HG03575 (cell line): ENCODE measurements around the gene GOLGA8B.
"Not testable (repeated sequence)": the region's sequence is repeated elsewhere in the genome, so short reads cannot be mapped to it uniquely, and the experiment has no call there.

Source experiments
- ATAC-seq: cut with Tn5 transposase; IDR thresholded peaks from one replicate; pipeline ENCODE4 v1.9.1; 2021; ENCODE audit not compliant: unreplicated experiment, insufficient number of reproducible peaks, low FRiP score; ENCODE audit errors: extremely low read depth

The GOLGA8B gene

DNA sequence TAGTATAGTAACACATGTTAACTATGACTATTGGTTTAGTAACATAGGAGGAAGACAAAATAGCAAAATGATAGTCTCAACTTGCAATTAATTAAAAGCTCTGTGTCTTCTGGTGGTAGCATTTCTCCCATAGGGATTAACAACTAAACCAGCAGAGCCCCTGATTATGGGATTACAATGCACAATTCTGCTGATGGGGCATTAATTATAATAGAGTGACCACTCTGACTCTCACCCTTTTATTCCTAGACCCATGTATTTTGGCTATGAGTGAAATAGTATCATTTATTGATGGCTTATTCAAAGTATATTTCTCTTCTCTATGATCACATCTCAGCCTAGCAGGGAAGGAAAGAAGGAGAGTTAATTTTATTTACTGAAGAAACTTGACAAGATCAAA, 17.5 kb upstream of the GOLGA8B start:
- ATAC-seq, result no peak

DNA sequence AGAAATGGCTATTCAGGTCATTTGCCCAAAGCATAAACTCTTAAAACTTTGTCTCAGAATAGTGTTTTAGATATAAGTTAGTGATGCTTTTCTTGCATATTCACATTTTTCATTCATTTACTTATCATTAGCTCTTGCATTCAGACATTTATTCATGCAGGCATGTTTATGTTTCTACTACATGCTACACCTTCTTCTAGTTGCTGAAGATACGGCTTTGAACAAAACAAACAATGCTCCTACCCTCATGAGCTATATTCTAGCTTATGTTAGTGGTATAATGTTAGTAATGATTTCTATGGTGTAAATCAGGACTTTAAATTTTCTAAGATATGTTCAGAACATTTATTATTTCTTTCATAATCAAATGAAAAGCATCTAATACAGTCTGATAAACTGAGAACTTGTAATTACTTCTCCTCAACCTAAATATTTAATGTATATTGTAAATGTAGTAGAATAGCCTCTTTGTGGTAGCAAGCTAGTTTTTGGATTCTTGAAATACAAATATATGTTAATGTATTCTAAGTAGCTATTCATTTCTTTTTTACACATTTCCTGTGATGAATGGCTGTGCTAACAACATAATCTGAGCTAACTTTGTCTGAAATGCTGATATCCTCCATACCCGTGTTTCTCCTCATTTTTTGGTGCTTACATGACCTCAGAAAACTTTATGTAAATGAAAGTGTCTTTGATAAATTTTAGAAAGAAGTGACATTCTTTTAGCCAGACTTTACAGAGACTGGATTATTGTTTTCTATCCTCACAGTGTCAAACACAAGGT, 15.5 kb upstream of the GOLGA8B start:
- ATAC-seq, result no peak

- no peak for ATAC-seq
Observed at GRCh38 chr15:34597316-34597715, 13.9 kb upstream of the GOLGA8B start.

- ATAC-seq, result no peak
Observed at GRCh38 chr15:34594361-34594760, 10.9 kb upstream of the GOLGA8B start.

DNA sequence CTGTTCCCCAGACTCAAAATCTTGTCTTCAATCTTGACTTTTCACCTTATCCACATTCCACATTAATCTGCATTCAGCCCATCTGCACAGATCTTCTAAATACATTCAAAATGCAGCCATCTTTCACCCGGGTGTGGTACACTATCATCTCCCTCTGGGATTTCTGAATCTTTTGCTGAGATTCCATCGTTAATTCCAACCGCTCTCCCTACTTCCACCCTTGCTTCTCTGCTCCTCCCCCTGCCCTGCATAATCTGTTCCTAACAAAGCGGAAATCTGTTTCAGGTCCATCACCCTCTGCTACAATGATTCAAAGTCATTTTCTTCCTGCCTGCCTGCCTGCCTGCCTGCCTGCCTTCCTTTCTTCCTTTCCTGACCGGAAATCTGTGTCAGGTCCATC, 7.9 kb upstream of the GOLGA8B start:
- no peak for ATAC-seq

GRCh38 chr15:34588046-34588674, 4.7 kb upstream of the GOLGA8B start:
- ATAC-seq, result no peak

DNA sequence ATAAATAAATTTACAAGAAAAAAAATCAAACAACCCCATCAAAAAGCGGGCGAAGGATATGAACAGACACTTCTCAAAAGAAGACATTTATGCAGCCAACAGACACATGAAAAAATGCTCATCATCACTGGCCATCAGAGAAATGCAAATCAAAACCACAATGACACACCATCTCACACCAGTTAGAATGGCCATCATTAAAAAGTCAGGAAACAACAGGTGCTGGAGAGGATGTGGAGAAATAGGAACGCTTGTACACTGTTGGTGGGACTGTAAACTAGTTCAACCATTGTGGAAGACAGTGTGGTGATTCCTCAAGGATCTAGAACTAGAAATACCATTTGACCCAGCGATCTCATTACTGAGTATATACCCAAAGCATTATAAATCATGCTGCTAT, 2.5 kb upstream of the GOLGA8B start:
- ATAC-seq, result not testable (repeated sequence)

DNA sequence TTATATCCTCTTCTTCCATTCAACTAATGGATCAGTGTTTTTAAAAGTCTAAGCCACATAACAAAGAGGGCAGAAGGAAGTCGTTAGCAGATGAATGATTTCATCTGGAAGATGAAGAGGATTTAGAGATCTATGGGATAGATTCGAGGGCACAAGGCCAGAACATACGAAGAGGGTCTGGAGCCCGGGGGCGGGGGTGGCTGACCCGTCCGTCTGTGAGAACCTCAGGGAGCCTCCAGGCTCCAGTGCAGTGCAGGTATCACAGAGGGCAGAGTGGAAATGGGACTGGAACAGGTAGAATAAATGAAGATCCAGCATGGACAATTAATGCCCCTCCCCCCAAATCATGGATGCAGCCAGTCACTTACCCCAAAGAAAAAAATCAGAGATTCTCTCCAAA, 1.5 kb upstream of the GOLGA8B start:
- ATAC-seq, result no peak

DNA sequence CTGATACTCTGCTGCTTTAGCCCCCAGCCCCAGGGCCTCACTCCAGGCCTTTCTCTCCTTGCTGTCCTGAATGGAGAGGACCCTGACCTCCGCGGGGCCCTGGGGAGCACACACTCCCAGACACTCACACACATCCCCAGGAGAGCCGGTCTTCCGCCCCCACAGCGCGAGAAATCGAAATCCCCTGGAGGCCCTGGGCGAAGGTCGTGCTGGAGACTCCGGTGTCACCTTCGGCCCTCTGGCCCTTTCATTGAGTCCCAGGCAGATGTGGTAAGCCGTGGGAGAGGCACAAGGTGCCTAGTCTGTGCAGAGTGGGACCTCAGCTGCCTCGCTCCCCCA, 848 bp upstream of the GOLGA8B start:
- no peak for ATAC-seq

- no peak for ATAC-seq
Observed at GRCh38 chr15:34582461-34583371, 735 bp downstream of the GOLGA8B start.

- ATAC-seq, result not testable (repeated sequence)
Observed at GRCh38 chr15:34581687-34582460, 1.6 kb downstream of the GOLGA8B start.

DNA sequence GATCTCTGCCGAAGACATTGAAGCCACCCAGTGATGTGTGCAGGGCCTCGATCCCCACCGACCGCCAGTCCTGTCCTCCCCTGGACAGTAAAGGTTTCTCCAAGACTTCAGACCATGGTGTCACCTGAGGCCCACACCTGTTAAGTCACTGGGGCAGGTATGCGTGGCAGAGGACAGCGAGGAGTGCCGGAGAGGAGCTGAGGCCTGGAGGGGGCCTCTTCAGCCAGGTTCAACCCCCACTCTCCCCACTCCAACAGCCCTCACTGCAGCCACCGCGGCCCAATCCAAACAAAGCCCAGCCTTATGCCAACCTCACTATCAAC, 2.4 kb downstream of the GOLGA8B start:
- ATAC-seq, result no peak

DNA sequence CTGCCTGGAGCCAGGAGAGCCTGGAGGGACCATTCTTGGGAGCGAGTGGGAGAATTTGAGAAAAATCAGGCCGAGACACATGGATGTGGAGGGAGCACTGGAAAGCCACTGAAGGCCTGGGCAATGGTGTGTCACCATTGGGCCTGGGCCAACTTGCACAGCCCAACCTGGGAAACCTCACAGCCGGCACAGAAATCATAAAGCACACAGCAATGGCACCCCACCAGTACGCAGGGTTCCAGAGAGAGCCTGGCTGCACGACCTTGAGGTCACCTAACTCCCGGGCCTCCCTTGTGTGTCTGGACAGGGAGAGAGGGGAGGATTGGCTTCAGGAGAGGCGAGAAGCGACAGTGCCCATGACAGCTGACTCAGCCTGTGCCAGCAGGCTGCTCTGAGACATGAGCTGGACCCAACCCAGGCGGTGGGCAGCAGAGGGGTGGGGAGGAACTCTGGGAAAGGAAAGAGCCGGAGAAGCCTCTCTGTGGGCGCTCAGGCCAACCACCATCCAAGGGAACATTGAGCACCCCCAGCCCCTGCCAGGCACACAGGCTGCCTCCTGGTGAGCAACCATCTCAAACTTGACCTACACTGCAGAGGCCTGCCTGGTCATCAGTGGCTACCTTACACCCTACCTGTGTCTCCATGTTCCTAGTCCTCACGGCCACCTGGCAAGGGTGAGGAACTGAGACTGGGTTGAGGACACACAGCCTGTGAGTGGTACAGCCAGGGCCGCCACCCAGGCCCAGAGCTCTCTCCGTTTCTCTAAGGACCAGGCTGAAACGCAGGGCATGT, 3.0 kb downstream of the GOLGA8B start:
- ATAC-seq, result not testable (repeated sequence)

DNA sequence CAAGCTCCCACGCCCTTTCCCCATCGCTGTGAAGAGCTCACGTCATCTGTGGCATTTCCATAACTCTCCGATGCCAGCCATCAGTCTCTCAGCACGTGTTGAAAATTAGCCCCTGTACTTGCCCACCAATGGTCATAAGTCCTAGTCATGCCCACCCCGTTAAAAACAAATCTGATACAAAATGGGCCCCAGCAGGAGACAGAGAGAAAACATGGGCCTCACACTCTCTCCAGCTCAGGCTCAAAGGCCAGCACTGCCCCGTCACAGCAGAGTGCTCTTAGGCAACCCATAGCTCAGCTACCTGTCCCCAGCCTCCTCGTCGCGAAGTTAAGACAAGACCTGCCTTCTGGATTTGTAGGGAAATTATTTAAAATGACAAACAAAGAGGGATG, 5.2 kb downstream of the GOLGA8B start:
- no peak for ATAC-seq

- not testable (repeated sequence) for ATAC-seq
Observed at GRCh38 chr15:34577658-34578282, 5.7 kb downstream of the GOLGA8B start.

- ATAC-seq, result not testable (repeated sequence)
Observed at GRCh38 chr15:34575035-34575434, 8.4 kb downstream of the GOLGA8B start.

DNA sequence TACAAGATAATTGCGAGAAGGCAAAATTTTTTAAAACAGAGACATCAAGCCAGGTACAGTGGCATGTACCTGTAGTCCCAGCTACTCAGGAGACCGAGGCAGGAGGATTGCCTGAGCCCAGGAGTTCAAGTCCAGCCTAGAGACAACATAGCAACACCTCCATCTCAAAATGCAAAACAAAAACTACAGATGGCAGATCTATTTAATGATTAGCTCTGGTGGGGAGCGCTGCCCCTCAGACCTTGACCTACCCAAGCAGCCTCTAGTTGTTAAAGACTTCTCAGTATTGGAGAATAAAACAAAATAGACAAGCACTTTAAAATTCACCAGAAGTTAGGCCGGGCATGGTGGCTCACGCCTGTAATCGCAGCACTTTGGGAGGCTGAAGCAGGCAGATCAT, 10.5 kb downstream of the GOLGA8B start:
- not testable (repeated sequence) for ATAC-seq

DNA sequence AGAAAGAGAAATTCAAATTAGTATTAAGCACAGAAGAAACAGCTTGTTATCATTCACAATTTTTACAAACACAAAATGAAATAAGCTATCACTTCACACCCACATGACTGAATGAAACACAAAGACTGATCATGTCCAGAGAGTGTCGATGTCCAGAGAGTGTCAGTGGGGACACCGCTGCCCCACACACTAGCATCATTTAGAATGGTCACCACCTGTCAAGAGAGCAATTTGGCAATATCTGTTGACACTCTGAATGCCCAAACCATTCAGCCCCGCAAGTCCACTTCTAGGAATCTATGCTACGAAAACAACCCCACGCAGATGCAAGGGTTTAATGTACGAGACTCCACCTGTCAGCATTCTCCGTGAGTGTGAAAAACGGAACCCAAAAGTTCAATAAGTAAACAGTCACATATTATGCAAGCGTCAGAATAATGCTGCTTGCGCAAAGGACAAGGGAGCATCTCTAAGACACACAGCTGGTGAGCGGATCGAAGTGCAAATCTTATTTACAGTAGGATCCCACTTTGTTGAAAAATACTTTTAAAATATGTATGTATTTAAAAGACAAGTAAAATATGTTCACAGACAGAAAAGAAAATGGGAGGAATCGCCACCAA, 11.3 kb downstream of the GOLGA8B start:
- ATAC-seq, result not testable (repeated sequence)
